ENCODE data around the gene PEMT.

DNA sequence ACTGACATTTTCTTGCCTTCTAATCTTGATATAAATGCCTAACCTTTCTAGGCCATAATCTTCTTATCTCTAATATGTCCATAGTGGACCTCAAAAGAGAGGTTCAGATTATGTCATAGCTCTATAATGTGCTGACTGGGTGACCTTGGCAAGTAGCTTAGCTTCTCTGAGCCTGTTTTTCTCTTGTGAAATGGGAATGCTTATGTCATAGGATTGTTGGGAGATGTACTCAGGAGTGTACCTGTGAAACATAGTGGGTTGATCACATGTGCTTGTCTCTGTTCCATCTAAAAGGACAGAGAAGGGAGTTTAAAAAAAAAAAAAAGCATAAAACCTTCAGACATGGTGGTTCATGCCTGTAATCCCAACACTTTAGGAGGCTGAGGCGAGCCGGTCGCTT is 112.3 kb downstream of the PEMT start:
- TF ChIP-seq ZNF263 (CRISPR knock-in tag; IDR thresholded peaks at IDR 0.05; ENCODE audit: borderline replicate concordance) (no peak), EZH2 (IDR thresholded peaks at IDR 0.05; ENCODE audit: borderline replicate concordance, low read depth, low read length) (no peak), NFATC3 (IDR thresholded peaks at IDR 0.05) (no peak), ZNF79 (CRISPR knock-in tag; IDR thresholded peaks at IDR 0.05; ENCODE audit: low read depth) (no peak), IFI16 (CRISPR knock-in tag; IDR thresholded peaks at IDR 0.05) (no peak), RBM34 (IDR thresholded peaks at IDR 0.05; ENCODE audit: borderline replicate concordance, insufficient read depth, low read length) (no peak), IRF1 (CRISPR knock-in tag; IDR thresholded peaks at IDR 0.05; ENCODE audit: borderline replicate concordance) (no peak), RBM39 (optimal IDR thresholded peaks at IDR 0.05; ENCODE audit: low read depth, low read length) (no peak), ZFP36 (IDR thresholded peaks at IDR 0.05; ENCODE audit: low read depth, low read length, partially characterized antibody) (no peak), CBFB (CRISPR knock-in tag; IDR thresholded peaks at IDR 0.05) (no peak)
- TF ChIP-seq, protein P1, sequence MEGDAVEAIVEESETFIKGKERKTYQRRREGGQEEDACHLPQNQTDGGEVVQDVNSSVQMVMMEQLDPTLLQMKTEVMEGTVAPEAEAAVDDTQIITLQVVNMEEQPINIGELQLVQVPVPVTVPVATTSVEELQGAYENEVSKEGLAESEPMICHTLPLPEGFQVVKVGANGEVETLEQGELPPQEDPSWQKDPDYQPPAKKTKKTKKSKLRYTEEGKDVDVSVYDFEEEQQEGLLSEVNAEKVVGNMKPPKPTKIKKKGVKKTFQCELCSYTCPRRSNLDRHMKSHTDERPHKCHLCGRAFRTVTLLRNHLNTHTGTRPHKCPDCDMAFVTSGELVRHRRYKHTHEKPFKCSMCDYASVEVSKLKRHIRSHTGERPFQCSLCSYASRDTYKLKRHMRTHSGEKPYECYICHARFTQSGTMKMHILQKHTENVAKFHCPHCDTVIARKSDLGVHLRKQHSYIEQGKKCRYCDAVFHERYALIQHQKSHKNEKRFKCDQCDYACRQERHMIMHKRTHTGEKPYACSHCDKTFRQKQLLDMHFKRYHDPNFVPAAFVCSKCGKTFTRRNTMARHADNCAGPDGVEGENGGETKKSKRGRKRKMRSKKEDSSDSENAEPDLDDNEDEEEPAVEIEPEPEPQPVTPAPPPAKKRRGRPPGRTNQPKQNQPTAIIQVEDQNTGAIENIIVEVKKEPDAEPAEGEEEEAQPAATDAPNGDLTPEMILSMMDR (IDR thresholded peaks at IDR 0.05 in 2 of 3, conservative IDR thresholded peaks at IDR 0.05 in 1 of 3; ENCODE audit: insufficient read depth in 2 of 3, low read depth in 1 of 3, low read length in 3 of 3) = no peak
- TF ChIP-seq, protein P2, sequence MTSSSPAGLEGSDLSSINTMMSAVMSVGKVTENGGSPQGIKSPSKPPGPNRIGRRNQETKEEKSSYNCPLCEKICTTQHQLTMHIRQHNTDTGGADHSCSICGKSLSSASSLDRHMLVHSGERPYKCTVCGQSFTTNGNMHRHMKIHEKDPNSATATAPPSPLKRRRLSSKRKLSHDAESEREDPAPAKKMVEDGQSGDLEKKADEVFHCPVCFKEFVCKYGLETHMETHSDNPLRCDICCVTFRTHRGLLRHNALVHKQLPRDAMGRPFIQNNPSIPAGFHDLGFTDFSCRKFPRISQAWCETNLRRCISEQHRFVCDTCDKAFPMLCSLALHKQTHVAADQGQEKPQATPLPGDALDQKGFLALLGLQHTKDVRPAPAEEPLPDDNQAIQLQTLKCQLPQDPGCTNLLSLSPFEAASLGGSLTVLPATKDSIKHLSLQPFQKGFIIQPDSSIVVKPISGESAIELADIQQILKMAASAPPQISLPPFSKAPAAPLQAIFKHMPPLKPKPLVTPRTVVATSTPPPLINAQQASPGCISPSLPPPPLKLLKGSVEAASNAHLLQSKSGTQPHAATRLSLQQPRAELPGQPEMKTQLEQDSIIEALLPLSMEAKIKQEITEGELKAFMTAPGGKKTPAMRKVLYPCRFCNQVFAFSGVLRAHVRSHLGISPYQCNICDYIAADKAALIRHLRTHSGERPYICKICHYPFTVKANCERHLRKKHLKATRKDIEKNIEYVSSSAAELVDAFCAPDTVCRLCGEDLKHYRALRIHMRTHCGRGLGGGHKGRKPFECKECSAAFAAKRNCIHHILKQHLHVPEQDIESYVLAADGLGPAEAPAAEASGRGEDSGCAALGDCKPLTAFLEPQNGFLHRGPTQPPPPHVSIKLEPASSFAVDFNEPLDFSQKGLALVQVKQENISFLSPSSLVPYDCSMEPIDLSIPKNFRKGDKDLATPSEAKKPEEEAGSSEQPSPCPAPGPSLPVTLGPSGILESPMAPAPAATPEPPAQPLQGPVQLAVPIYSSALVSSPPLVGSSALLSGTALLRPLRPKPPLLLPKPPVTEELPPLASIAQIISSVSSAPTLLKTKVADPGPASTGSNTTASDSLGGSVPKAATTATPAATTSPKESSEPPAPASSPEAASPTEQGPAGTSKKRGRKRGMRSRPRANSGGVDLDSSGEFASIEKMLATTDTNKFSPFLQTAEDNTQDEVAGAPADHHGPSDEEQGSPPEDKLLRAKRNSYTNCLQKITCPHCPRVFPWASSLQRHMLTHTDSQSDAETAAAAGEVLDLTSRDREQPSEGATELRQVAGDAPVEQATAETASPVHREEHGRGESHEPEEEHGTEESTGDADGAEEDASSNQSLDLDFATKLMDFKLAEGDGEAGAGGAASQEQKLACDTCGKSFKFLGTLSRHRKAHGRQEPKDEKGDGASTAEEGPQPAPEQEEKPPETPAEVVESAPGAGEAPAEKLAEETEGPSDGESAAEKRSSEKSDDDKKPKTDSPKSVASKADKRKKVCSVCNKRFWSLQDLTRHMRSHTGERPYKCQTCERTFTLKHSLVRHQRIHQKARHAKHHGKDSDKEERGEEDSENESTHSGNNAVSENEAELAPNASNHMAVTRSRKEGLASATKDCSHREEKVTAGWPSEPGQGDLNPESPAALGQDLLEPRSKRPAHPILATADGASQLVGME (CRISPR knock-in tag; IDR thresholded peaks at IDR 0.05) = no peak
- TF ChIP-seq, protein P3, sequence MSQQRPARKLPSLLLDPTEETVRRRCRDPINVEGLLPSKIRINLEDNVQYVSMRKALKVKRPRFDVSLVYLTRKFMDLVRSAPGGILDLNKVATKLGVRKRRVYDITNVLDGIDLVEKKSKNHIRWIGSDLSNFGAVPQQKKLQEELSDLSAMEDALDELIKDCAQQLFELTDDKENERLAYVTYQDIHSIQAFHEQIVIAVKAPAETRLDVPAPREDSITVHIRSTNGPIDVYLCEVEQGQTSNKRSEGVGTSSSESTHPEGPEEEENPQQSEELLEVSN (IDR thresholded peaks at IDR 0.05; ENCODE audit: borderline replicate concordance in 1 of 2, extremely low read depth in 1 of 2, insufficient read depth in 1 of 2, insufficient read length in 1 of 2, low read depth in 1 of 2, low read length in 1 of 2, poor library complexity in 1 of 2, severe bottlenecking in 1 of 2) = no peak
- TF ChIP-seq, protein P4, sequence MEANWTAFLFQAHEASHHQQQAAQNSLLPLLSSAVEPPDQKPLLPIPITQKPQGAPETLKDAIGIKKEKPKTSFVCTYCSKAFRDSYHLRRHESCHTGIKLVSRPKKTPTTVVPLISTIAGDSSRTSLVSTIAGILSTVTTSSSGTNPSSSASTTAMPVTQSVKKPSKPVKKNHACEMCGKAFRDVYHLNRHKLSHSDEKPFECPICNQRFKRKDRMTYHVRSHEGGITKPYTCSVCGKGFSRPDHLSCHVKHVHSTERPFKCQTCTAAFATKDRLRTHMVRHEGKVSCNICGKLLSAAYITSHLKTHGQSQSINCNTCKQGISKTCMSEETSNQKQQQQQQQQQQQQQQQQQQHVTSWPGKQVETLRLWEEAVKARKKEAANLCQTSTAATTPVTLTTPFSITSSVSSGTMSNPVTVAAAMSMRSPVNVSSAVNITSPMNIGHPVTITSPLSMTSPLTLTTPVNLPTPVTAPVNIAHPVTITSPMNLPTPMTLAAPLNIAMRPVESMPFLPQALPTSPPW (CRISPR knock-in tag; IDR thresholded peaks at IDR 0.05) = no peak

Data from K562 (cell line).